ENCODE measurements around the gene AMBP. TPM values are rescaled to one million over a fixed set of nuclear protein-coding genes. Genes with fewer than 3 reads are reported as not detected.

AMBP gene
- polyA plus RNA-seq, 4 donors, result 0.81 to 1.9 (median 1.8) TPM

GRCh38 chr9:114015607-114016006 lies 62.5 kb downstream of the AMBP start:
- H3K4me3 ChIP-seq (ENCODE audit: low read depth in 1 of 3, low read length in 3 of 3), result no peak overlapping the region
- FAIRE-seq (no peak), DNase-seq (no peak)
- H3K27ac ChIP-seq (ENCODE audit: low read depth in 1 of 3, low read length in 2 of 3), result no peak overlapping the region
- H3K4me1 ChIP-seq (ENCODE audit: control insufficient read depth in 3 of 3, insufficient read depth in 2 of 3, low read depth in 1 of 3, low read length in 2 of 3), result no peaks in the 10 kb centered on the region
- H3K9me3 ChIP-seq (ENCODE audit: control insufficient read depth in 2 of 2, insufficient read depth in 1 of 2, low read depth in 1 of 2, low read length in 1 of 2), result peaks cover 2 to 6% of the 10 kb centered on the region in 2 donors
- 72 to 82% (median 73%) methylated on average over 2 of the region's 2 CpGs for WGBS, 3 donors
- H3K27me3 ChIP-seq (ENCODE audit: control insufficient read depth in 3 of 3, insufficient read depth in 3 of 3, low read length in 3 of 3), result no peaks in the 10 kb centered on the region
- H3K36me3 ChIP-seq (ENCODE audit: control insufficient read depth in 3 of 3, insufficient read depth in 2 of 3, low read depth in 1 of 3, low read length in 3 of 3), result peaks cover 0 to 31% (median 0%) of the 10 kb centered on the region in 3 donors

GRCh38 chr9:114014044-114014443 lies 64.1 kb downstream of the AMBP start:
- no peak for DNase-seq
- no peak for FAIRE-seq
- Histone ChIP-seq H3K9me3 (ENCODE audit: control insufficient read depth in 2 of 2, insufficient read depth in 1 of 2, low read depth in 1 of 2, low read length in 1 of 2) (peaks cover 2 to 6% of the 10 kb centered on the region in 2 donors), H3K4me1 (ENCODE audit: control insufficient read depth in 3 of 3, insufficient read depth in 2 of 3, low read depth in 1 of 3, low read length in 2 of 3) (no peaks in the 10 kb centered on the region), H3K4me3 (ENCODE audit: low read depth in 1 of 3, low read length in 3 of 3) (no peak overlapping the region), H3K27ac (ENCODE audit: low read depth in 1 of 3, low read length in 2 of 3) (no peak overlapping the region), H3K36me3 (ENCODE audit: control insufficient read depth in 3 of 3, insufficient read depth in 2 of 3, low read depth in 1 of 3, low read length in 3 of 3) (peaks cover 0 to 35% (median 0%) of the 10 kb centered on the region in 3 donors), H3K27me3 (ENCODE audit: control insufficient read depth in 3 of 3, insufficient read depth in 3 of 3, low read length in 3 of 3) (no peaks in the 10 kb centered on the region)

GRCh38 chr9:114012126-114012525 lies 66.0 kb downstream of the AMBP start:
- FAIRE-seq, result no peak
- H3K4me1 ChIP-seq (ENCODE audit: control insufficient read depth in 3 of 3, insufficient read depth in 2 of 3, low read depth in 1 of 3, low read length in 2 of 3), result no peaks in the 10 kb centered on the region
- peaks cover 2 to 5% of the 10 kb centered on the region in 2 donors for H3K9me3 ChIP-seq (ENCODE audit: control insufficient read depth in 2 of 2, insufficient read depth in 1 of 2, low read depth in 1 of 2, low read length in 1 of 2)
- peaks cover 0 to 39% (median 0%) of the 10 kb centered on the region in 3 donors for H3K36me3 ChIP-seq (ENCODE audit: control insufficient read depth in 3 of 3, insufficient read depth in 2 of 3, low read depth in 1 of 3, low read length in 3 of 3)
- 73 to 91% (median 89%) methylated on average over 2 of the region's 2 CpGs for WGBS, 3 donors
- H3K27me3 ChIP-seq (ENCODE audit: control insufficient read depth in 3 of 3, insufficient read depth in 3 of 3, low read length in 3 of 3), result no peaks in the 10 kb centered on the region
- H3K4me3 ChIP-seq (ENCODE audit: low read depth in 1 of 3, low read length in 3 of 3), result no peak overlapping the region
- no peak overlapping the region for H3K27ac ChIP-seq (ENCODE audit: low read depth in 1 of 3, low read length in 2 of 3)
- no peak for DNase-seq

GRCh38 chr9:114011313-114011712 lies 66.8 kb downstream of the AMBP start:
- no peak overlapping the region for H3K27ac ChIP-seq (ENCODE audit: low read depth in 1 of 3, low read length in 2 of 3)
- H3K36me3 ChIP-seq (ENCODE audit: control insufficient read depth in 3 of 3, insufficient read depth in 2 of 3, low read depth in 1 of 3, low read length in 3 of 3), result peaks cover 0 to 39% (median 0%) of the 10 kb centered on the region in 3 donors
- H3K4me1 ChIP-seq (ENCODE audit: control insufficient read depth in 3 of 3, insufficient read depth in 2 of 3, low read depth in 1 of 3, low read length in 2 of 3), result no peaks in the 10 kb centered on the region
- no peak overlapping the region for H3K4me3 ChIP-seq (ENCODE audit: low read depth in 1 of 3, low read length in 3 of 3)
- FAIRE-seq, result no peak
- 86 to 89% (median 87%) methylated on average over 9 of the region's 9 CpGs for WGBS, 3 donors
- no peaks in the 10 kb centered on the region for H3K27me3 ChIP-seq (ENCODE audit: control insufficient read depth in 3 of 3, insufficient read depth in 3 of 3, low read length in 3 of 3)
- peaks cover 2 to 8% of the 10 kb centered on the region in 2 donors for H3K9me3 ChIP-seq (ENCODE audit: control insufficient read depth in 2 of 2, insufficient read depth in 1 of 2, low read depth in 1 of 2, low read length in 1 of 2)
- DNase-seq, result no peak

Other genes with a start within 250 kb of the AMBP start
- gene ZNF618, start 202.0 kb downstream of the AMBP start, polyA plus RNA-seq, result 1 to 10 TPM in 2 of 4 donors, under 1 TPM in 2; 0.22 to 5.5 (median 1.9) TPM
- gene KIF12, start 21.0 kb upstream of the AMBP start, polyA plus RNA-seq, result 100 to 1,000 TPM in 2 of 4 donors, 10 to 100 TPM in 2; 14.3 to 151 (median 105) TPM
- 100 to 1,000 TPM in 1 of 4 donors, 1 to 10 TPM in 2, under 1 TPM in 1; 0.45 to 123 (median 1.8) TPM for gene COL27A1, start 77.2 kb upstream of the AMBP start, polyA plus RNA-seq
- 1 to 10 TPM in 2 of 4 donors, under 1 TPM in 1, not detected in 1; 0.15 to 6.9 (median 1.3) TPM for gene ORM1, start 244.8 kb upstream of the AMBP start, polyA plus RNA-seq

Data from small intestine (tissue), 7 donors.